GM19023 (cell line): Measurements from ENCODE around the gene DPYSL4.
"Not testable (repeated sequence)": the region's sequence is repeated elsewhere in the genome, so short reads cannot be mapped to it uniquely, and the experiment has no call there.

Experiments
- ATAC-seq: cut with Tn5 transposase; IDR thresholded peaks from one replicate; pipeline ENCODE4 v1.9.1; 2021; ENCODE audit warnings: mild to moderate bottlenecking, moderate library complexity; ENCODE audit not compliant: unreplicated experiment

DPYSL4 gene

DNA sequence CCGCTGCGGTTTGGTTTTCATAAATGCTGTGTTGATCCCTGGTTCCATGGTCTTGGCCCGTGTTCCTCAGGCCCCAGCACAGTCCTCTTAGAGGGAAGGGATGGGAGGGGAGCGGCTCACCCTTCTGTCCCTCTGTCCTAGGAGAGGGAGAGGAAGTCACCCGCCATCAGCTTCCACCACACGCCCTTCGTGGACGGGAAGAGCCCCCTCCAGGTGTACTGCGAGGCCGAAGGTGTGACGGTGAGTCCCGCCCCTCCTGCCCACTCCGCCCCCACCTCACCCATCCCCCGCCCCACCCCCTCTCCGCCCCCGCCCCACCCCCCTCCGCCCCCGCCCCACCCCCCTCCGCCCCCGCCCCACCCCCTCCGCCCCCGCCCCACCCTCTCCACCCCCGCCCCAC lies 37.5 kb upstream of the DPYSL4 start:
- no peak for ATAC-seq

DNA sequence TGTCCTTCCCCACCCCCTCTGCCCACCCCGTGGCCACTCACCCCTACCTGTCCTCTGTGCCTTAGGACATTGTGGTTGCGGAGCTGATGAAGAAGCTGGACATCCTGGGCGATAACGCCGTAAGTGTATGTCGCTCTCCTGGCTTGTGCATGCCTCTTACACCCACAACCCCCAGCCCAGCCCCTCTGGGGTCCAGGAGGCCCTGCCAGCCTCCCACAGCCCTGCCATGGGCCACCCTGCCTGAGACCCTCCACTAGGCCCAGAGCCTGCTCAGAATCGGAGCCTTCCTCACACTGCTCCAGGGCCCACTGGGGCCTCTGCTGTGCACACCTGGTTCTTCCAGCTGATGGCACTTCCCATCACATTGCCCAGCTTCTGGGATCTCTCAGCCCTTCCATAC lies 36.8 kb upstream of the DPYSL4 start:
- no peak for ATAC-seq

- ATAC-seq: no peak
Observed at GRCh38 chr10:132150777-132151176, 36.0 kb upstream of the DPYSL4 start.

DNA sequence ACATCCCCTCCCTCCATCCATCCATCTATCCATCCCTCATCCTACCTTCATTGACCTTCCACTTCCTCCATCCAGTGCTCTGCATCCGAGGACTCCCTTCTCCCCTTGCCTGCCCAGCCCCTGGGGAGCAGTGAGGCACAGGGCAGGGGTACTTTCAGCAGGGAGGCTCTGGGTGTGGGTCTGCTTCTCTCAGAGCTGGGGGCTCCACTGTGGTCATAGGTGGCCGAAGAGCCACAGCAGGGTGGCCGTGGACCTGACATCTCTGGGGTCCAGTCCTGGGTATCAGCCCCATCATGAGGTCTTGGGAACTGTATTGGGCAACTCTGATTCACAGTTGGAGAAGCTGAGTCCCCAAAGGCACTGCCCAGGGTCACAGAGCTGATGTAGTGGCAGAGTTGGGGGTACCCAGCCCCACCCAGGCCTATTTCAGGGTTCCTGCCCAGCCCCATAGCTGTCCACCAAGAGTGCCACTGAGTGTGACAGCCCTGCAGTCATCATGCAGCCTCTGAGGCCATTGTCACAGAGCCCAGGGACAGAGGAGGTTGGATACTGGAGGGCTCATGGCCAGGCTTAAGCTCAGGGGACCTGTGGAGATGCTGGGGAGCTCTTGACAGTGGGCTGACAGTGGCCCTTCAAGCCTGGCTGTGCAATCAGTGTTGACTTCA lies 35.3 kb upstream of the DPYSL4 start:
- no peak for ATAC-seq

DNA sequence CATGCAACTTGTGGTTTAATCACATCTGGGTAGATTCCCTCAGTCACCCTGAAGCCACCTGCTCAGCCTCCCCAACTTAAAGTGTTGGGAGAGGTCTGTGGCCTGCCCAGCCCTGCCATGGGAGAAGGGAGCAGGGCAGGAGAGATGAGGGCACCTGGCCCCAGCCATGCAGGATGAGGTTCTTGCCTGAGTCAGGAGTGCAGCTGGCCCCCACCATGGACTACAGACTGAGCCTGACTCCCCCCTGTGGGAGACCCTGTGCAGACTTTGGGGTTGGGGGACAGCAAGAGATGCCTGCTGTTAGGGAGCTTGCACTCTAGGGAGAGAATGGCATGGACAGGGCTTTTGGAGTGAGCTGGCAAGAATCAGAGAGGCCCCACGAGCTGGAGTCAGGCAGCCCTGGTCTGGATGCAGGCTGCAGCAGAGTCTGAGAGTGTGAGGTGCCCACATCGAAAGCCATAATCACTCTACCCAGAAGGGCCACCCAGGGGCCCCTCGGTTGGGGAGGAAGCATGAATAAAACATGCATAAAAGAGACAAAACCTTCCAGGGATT lies 34.7 kb upstream of the DPYSL4 start:
- no peak for ATAC-seq

- ATAC-seq: no peak
Observed at GRCh38 chr10:132152896-132153580, 33.7 kb upstream of the DPYSL4 start.

DNA sequence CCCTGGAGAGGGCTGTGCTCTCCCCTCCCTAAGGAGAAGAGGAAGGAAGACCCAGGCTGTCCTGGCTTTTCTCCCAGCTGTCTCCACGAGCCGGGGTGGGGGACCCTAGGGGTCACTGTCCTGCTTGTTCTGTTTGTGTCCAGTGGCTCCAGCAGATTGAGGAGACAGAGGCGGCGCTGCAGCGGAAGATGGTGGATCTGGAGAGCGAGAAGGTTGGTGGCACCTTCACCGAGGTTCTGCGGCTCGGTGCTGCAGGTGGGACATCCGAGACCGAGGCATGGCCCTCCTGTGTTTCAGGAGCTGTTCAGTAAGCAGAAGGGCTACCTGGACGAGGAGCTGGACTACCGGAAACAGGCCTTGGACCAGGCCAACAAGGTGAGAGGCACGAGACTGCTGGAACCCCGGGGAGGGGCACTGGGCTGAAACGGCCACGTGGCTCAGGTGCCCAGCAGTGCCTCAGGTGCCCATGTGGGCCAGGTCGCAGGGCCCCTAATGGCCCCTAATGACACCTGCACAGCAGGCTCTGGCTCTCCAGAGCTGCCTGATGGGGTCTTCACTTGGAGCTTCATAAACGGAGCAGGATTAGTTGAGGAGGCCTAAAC lies 33.0 kb upstream of the DPYSL4 start:
- no peak for ATAC-seq

DNA sequence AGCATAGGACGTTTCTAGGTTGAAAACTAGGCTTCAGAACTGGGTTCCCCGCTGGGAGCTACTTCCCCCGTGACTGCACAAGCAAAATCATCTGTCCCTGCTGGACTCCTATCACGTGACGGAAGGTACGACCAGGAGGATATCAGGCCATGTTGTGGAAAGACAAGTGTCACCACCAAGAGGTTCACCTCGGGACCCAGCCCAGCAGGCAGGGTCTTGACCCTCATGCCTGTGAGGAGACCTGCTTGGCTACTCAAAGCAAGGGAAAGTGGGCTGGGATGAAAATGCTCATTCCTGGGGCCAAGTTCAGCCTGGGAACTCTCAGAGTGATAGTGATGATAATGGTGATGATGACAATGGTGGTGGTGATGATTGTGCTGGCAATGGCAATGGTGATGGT lies 32.3 kb upstream of the DPYSL4 start:
- ATAC-seq: no peak

GRCh38 chr10:132154931-132155330 lies 31.8 kb upstream of the DPYSL4 start:
- no peak for ATAC-seq

DNA sequence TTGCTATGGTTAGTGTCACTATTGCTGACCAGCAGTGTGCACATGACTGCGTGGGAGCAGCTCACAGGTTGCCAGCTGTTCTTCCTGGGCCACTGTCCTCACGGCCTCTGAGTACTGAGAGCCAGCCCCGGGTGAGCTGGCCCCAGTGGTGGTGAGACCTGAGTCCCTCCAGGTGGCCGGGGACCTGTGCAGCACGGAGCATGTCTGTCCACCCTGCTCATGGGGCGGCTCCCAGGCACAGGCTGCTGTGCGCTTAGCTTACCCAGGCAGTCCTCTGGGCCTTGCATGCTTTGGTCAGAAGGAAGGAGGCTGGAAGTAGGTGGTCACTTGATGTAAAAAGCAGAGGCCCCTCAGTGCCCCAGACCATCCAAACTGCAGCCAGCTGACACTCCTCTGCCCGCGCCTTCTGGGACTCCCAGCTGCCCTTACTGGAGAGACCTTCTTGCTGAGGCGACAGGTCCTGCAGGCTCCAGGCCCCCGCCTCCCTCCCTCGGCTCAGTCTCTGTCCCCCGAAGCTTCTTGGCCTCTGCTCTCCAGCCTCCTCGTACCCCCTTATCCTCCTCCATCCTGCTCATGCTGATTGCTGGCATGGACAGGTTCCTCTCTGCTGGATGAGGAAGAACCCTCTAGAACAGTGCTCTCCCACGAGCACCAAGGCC lies 30.9 kb upstream of the DPYSL4 start:
- no peak for ATAC-seq

- no peak for ATAC-seq
Observed at GRCh38 chr10:132156382-132156781, 30.4 kb upstream of the DPYSL4 start.

DNA sequence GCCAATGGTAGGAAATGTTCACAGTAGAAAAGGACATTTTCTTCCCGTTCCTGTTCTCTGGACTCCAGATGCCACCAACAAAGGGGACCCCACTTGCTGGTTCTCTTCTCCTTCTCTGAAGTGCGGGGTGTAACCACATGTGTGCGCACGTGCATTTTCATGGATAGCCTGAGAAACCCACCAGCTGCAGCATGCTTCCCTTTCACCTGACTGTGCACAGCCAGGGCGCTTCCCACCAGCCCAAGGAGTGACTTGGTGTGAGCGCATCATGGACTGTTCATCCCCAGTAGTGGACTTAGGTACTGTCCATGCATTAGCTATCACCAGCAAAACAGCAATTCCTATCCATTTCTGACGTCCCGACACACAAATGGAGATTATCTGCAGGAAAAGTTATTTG lies 29.6 kb upstream of the DPYSL4 start:
- ATAC-seq: no peak

DNA sequence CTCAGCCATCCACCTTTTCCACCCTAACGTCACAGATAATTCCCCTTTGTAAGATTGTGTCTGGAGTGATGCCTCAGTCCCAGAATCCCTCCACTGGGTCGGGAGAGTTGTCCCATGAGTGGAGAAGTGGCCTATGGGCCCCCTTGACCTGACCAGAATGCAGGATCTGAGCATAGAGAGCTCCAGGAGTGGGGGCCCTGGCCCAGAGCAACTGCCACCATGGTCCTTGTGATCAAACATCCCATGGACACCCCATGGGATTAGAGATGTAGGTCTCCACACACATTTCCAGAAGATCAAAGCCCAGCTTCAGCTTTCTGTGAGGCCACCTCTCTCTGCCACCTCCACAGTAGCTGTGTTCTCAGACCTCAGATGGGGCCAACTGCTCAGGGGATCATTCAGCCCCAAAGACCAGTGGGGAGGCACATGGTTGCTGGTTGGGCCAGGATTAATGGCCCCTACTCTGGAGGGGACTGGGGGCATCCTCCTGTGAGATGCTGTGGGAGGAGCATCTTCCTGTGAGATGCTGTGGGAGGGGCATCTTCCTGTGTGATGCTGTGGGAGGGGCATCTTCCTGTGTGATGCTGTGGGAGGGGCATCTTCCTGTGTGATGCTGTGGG lies 28.5 kb upstream of the DPYSL4 start:
- no peak for ATAC-seq

GRCh38 chr10:132158823-132159222 lies 27.9 kb upstream of the DPYSL4 start:
- no peak for ATAC-seq

DNA sequence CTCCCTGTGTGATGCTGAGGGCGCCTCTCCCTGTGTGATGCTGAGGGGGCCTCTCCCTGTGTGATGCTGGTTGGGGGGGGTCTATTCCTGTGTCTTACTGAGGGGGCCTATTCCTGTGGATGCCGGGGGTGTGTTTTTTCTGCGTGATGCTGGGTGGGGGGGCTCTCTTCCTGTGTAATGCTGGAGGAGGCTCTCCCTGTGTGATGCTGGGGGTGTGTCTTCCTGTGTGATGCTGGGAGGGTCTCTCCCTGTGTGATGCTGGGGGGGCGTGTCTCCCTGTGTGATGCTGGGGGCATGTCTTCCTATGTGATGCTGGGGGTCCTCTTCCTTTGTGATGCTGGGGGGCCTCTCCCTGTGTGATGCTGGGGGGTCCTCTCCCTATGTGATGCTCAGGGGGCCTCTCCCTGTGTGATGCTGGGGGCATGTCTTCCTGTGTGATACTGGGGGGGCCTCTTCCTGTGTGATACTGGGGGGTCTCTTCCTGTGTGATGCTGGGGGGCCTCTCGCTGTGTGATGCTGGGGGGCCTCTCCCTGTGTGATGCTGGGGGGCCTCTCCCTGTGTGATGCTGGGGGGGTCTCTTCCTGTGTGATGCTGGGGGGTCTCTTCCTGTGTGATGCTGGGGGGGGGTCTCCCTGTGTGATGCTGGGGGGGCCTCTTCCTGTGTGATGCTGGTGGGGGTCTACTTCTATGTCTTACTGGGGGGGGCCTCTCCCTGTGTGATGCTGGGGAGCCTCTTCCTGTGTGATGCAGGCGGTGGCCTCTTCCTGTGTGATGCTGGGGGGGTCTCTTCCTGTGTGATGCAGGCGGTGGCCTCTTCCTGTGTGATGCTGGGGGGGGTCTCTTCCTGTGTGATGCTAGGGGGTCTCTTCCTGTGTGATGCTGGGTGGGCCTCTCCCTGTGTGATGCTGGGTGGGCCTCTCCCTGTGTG lies 27.2 kb upstream of the DPYSL4 start:
- ATAC-seq: not testable (repeated sequence)

- not testable (repeated sequence) for ATAC-seq
Observed at GRCh38 chr10:132160231-132160630, 26.5 kb upstream of the DPYSL4 start.

- ATAC-seq: not testable (repeated sequence)
Observed at GRCh38 chr10:132160834-132161622, 25.7 kb upstream of the DPYSL4 start.

DNA sequence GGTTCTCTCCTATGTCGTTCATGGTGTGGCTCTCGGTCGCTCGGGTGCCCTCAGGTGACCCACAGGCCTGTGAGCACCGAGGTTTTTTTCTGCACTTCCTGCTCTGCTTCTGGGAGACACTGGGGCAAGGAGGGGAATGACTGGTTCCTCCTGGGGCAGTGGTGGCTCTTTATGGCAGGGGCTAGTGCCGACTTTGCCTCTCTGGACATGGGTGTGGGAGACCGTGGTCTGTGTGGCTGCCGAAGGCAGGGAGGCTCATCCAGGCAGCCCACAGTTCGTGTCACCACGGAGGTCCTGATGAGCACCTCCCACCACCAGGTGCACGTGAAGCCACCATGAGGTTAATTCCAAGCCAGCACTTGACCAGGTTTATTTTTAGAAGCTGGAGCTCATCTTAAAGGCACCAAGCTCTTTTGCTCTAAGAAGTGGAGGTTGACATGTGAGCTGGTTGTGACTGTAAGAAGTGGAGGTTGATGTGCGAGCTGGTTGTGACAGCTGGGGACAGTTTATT lies 24.7 kb upstream of the DPYSL4 start:
- ATAC-seq: no peak
